Nephron progenitor cell (in vitro differentiated cells): Measurements from ENCODE around the gene C1orf226.

Experiments used
- DNase-seq: peaks from one replicate; pipeline ENCODE4 v3.0.0; 2021
- H3K27ac Mint-ChIP-seq: 2 replicates; pipeline ENCODE4 v1.8.0; 2021; ENCODE audit warnings: mild to moderate bottlenecking, moderate library complexity, mixed read lengths
- H3K27me3 Mint-ChIP-seq: 2 replicates; pipeline ENCODE4 v1.8.0; 2021; ENCODE audit warnings: mild to moderate bottlenecking, low read depth, mixed read lengths; ENCODE audit not compliant: poor library complexity
- H3K36me3 Mint-ChIP-seq: 2 replicates; pipeline ENCODE4 v1.8.0; 2021; ENCODE audit warnings: low read depth, mixed read lengths
- H3K4me1 Mint-ChIP-seq: 2 replicates; pipeline ENCODE4 v1.8.0; 2021; ENCODE audit warnings: mixed read lengths
- H3K4me3 Mint-ChIP-seq: 2 replicates; pipeline ENCODE4 v1.8.0; 2021; ENCODE audit warnings: mild to moderate bottlenecking, moderate library complexity, mixed read lengths
- H3K9me3 Mint-ChIP-seq: 2 replicates; pipeline ENCODE4 v1.8.0; 2021; ENCODE audit warnings: mild to moderate bottlenecking, moderate library complexity, mixed read lengths
- CTCF ChIP-seq: fragments of 200-600 bp; sonication (generic); IDR thresholded peaks from 2 replicates; pipeline ENCODE4 v1.5.0; 2021; ENCODE audit warnings: antibody characterized with exemption

C1orf226 gene

DNA sequence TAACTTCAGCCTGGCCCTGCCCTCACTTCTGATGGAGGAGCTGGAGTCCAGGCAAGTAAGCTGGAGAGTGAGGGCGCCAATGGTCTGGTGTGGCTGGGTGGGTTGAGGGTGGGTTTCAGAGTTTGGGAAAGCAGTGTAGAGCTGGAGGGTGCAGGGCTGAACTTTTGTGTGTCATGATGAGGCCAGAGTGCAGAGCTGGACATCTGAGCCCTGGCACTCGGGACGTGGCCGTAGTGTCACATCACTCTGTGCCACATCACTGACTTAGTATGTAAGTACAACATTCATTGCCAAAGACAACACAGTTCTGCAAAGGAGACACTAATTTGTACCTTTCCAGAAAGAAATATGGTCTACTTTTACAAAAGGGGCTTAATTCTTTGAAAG, 20.7 kb upstream of the C1orf226 start:
- no peaks in the 10 kb centered on the region for H3K36me3 Mint-ChIP-seq
- DNase-seq, result no peak
- peaks cover 6% of the 10 kb centered on the region for H3K27me3 Mint-ChIP-seq
- no peak overlapping the region for H3K4me3 Mint-ChIP-seq
- no peaks in the 10 kb centered on the region for H3K9me3 Mint-ChIP-seq
- no peak overlapping the region for H3K27ac Mint-ChIP-seq
- TF ChIP-seq CTCF, result no peak
- H3K4me1 Mint-ChIP-seq, result peaks cover 12% of the 10 kb centered on the region

GRCh38 chr1:162361349-162361748, 20.2 kb upstream of the C1orf226 start:
- no peaks in the 10 kb centered on the region for H3K36me3 Mint-ChIP-seq
- peaks cover 12% of the 10 kb centered on the region for H3K4me1 Mint-ChIP-seq
- H3K27ac Mint-ChIP-seq, result no peak overlapping the region
- H3K4me3 Mint-ChIP-seq, result no peak overlapping the region
- no peak for TF ChIP-seq CTCF
- no peak for DNase-seq
- peaks cover 6% of the 10 kb centered on the region for H3K27me3 Mint-ChIP-seq
- H3K9me3 Mint-ChIP-seq, result no peaks in the 10 kb centered on the region

DNA sequence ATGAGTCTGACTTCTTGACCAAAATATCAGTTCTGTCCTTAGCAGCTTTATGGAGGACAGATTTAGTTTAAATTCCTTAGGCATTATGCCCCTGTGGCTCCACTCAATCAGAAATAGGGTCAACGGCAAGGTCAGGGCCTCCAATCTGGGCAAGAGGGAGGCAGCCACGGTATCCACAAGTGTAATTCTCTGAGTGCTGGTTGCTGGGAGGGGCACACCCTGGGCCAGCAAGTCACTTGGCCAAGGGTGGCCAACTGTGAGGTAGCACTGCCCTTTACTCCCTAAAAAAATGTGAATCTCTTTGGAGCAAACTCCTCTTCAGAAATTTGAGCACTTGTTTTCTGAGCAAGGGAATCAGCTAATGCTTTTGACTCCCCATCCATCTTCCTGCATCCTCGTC, 17.7 kb upstream of the C1orf226 start:
- no peak overlapping the region for H3K4me3 Mint-ChIP-seq
- H3K27ac Mint-ChIP-seq, result no peak overlapping the region
- H3K27me3 Mint-ChIP-seq, result peaks cover 6% of the 10 kb centered on the region
- no peak for DNase-seq
- peaks cover 20% of the 10 kb centered on the region for H3K4me1 Mint-ChIP-seq
- H3K36me3 Mint-ChIP-seq, result no peaks in the 10 kb centered on the region
- no peaks in the 10 kb centered on the region for H3K9me3 Mint-ChIP-seq
- no peak for TF ChIP-seq CTCF

- Mint-ChIP-seq H3K27ac (no peak overlapping the region), H3K9me3 (no peaks in the 10 kb centered on the region), H3K36me3 (no peaks in the 10 kb centered on the region), H3K4me3 (no peak overlapping the region), H3K4me1 (peaks cover 20% of the 10 kb centered on the region), H3K27me3 (peaks cover 6% of the 10 kb centered on the region)
- DNase-seq, result no peak
- no peak for TF ChIP-seq CTCF
Observed at GRCh38 chr1:162364498-162364897, 17.0 kb upstream of the C1orf226 start.

- TF ChIP-seq CTCF, result no peak
- Mint-ChIP-seq H3K4me3 (no peak overlapping the region), H3K36me3 (no peaks in the 10 kb centered on the region), H3K27me3 (peaks cover 6% of the 10 kb centered on the region), H3K9me3 (no peaks in the 10 kb centered on the region), H3K4me1 (peaks cover 15% of the 10 kb centered on the region), H3K27ac (no peak overlapping the region)
- no peak for DNase-seq
Observed at GRCh38 chr1:162365284-162366020, 16.1 kb upstream of the C1orf226 start.

DNA sequence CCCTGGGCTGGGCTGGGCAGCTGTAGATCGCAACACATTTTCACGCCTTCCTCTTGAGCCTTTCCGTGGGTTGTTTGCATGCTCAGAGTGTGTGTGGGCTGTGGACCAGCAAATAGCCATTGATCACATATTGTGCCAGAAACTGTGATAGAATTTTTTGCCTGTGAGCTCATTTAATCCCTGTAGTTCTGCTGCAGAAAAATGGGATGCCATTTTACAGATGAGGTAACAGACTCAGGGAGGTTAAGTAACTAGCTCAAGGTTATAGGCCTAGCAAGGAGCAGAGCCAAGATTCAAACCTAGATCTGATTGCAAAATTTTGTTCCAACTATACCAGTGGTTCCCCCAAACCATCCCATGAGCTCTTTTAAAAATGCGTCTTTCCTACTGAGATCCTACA, 15.4 kb upstream of the C1orf226 start:
- no peaks in the 10 kb centered on the region for H3K9me3 Mint-ChIP-seq
- H3K27me3 Mint-ChIP-seq, result peaks cover 6% of the 10 kb centered on the region
- no peak for TF ChIP-seq CTCF
- H3K27ac Mint-ChIP-seq, result no peak overlapping the region
- H3K4me1 Mint-ChIP-seq, result peaks cover 15% of the 10 kb centered on the region
- H3K36me3 Mint-ChIP-seq, result no peaks in the 10 kb centered on the region
- no peak for DNase-seq
- H3K4me3 Mint-ChIP-seq, result no peak overlapping the region
